MCF 10A (cell line): Measurements from ENCODE around the gene IRX2. TPM values are rescaled to one million over a fixed set of nuclear protein-coding genes. Genes with fewer than 3 reads are reported as not detected.
A peak's percentile ranks its signal among the peaks of the same experiment; 100 is the strongest.

Experiments
- BruUV-seq: library from RNA; stranded (reverse); fragments of 400-500 nt; replicated peaks from 2 replicates; lab custom pipeline; 2021; lab: Mats Ljungman, UMichigan
- CTCF ChIA-PET: fragments of 300-600 bp; sonication (Branson Sonifier 250); formaldehyde crosslinking; extraction: SDS; loops from one replicate; lab custom pipeline; 2021; ENCODE audit warnings: antibody characterized with exemption, inconsistent platforms; lab: Yijun Ruan, JAX
- POLR2A ChIA-PET: fragments of 300-600, 350-650 bp; sonication (Branson Sonifier 250); formaldehyde crosslinking; extraction: SDS; loops from one replicate; lab custom pipeline; 2020; ENCODE audit warnings: antibody characterized with exemption, inconsistent platforms; lab: Yijun Ruan, JAX
- DNase-seq: peaks from one replicate; pipeline ENCODE4 v3.0.0-alpha.2; 2018; ENCODE audit not compliant: unreplicated experiment
- H3K27ac Mint-ChIP-seq: one replicate; pipeline ENCODE4 v1.8.0; 2022; ENCODE audit warnings: mild to moderate bottlenecking, low read depth, mixed read lengths; ENCODE audit not compliant: unreplicated experiment
- H3K27me3 Mint-ChIP-seq: one replicate; pipeline ENCODE4 v1.8.0; 2022; ENCODE audit warnings: mixed read lengths; ENCODE audit not compliant: insufficient read depth, unreplicated experiment
- H3K36me3 Mint-ChIP-seq: one replicate; pipeline ENCODE4 v1.8.0; 2022; ENCODE audit warnings: mild to moderate bottlenecking, moderate library complexity, mixed read lengths; ENCODE audit not compliant: insufficient read depth, unreplicated experiment
- H3K4me1 Mint-ChIP-seq: one replicate; pipeline ENCODE4 v1.8.0; 2022; ENCODE audit warnings: mixed read lengths; ENCODE audit not compliant: insufficient read depth, unreplicated experiment
- H3K4me3 Mint-ChIP-seq: one replicate; pipeline ENCODE4 v1.8.0; 2022; ENCODE audit warnings: mild to moderate bottlenecking, moderate library complexity, mixed read lengths; ENCODE audit not compliant: unreplicated experiment
- H3K9me3 Mint-ChIP-seq: one replicate; pipeline ENCODE4 v1.8.0; 2022; ENCODE audit warnings: mixed read lengths; ENCODE audit not compliant: unreplicated experiment
- intact Hi-C: fragments of 100-400 bp; cut with micrococcal nuclease; formaldehyde crosslinking; loops from 2 replicates; pipeline ENCODE4 v1.14.1; 2022
- total RNA-seq: library from RNA; stranded (reverse); gene quantifications from 2 replicates; pipeline ENCODE4 v1.2.3, GENCODE V29; 2022
- TF ChIP-seq, protein P1 (sequence below): fragments of 200-600 bp; IDR thresholded peaks from one replicate; pipeline ENCODE4 v1.8.0; 2022; ENCODE audit warnings: antibody characterized with exemption, mild to moderate bottlenecking; ENCODE audit not compliant: unreplicated experiment

IRX2 gene
- total RNA-seq, 1 experiment from 2014 or later = 43.4 TPM

DNA sequence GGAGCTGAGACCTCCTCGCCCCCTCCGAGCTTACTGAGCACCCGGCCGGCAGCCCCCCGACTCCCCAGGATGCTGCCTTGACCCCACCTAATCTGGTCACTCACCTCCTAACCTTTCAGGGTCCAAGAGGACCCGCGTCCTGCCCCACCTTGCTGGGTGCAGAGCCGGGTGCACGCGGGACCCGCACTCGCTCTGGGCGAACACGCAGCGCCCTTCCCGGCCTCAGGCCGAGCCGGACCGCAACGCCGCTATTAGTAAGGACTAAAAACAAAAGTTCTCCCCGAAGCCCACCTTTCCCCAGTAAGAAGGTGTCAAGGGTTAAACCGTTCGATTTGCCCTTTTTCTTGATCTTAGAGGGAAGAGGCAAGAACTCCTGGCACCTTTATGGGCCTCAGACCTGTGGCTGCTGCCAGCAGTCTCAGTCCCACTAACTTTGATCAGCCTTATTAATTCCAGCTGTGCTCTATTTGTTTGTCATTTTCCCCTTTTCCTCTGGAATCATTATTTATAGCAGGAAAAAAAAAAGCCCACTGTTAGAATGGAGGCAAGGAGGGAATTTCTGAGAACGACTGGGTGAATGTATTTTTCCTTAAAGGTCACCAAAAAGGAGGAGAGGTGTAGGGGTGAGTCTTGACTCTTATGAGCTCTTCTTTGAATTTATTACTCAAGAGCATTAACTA, 10.5 kb downstream of the IRX2 start:
- Mint-ChIP-seq H3K27ac (no peak overlapping the region), H3K4me3 (no peak overlapping the region), H3K9me3 (no peaks in the 10 kb centered on the region), H3K27me3 (no peaks in the 10 kb centered on the region), H3K36me3 (peaks cover 70% of the 10 kb centered on the region), H3K4me1 (peaks cover 26% of the 10 kb centered on the region)
- TF ChIP-seq, protein P1, sequence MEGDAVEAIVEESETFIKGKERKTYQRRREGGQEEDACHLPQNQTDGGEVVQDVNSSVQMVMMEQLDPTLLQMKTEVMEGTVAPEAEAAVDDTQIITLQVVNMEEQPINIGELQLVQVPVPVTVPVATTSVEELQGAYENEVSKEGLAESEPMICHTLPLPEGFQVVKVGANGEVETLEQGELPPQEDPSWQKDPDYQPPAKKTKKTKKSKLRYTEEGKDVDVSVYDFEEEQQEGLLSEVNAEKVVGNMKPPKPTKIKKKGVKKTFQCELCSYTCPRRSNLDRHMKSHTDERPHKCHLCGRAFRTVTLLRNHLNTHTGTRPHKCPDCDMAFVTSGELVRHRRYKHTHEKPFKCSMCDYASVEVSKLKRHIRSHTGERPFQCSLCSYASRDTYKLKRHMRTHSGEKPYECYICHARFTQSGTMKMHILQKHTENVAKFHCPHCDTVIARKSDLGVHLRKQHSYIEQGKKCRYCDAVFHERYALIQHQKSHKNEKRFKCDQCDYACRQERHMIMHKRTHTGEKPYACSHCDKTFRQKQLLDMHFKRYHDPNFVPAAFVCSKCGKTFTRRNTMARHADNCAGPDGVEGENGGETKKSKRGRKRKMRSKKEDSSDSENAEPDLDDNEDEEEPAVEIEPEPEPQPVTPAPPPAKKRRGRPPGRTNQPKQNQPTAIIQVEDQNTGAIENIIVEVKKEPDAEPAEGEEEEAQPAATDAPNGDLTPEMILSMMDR = no peak
- ChIA-PET POLR2A (interaction anchor here (0.6 to 1.6 kb wide), 5 partner anchors 9 to 160 kb away, joined by 3 to 9 read pairs (median 4); no protein-coding TSS in a partner anchor), CTCF (interaction anchor here (0.6 to 1.6 kb wide), 2 partner anchors 87 to 162 kb away, joined by 3 to 4 read pairs; no protein-coding TSS in a partner anchor)
- intact Hi-C loops = loop anchor here (10.0 kb wide), 1 partner anchor 666 kb away; no protein-coding TSS in a partner anchor
- peak; percentile 22 for DNase-seq
- BruUV-seq = no TSS peak

DNA sequence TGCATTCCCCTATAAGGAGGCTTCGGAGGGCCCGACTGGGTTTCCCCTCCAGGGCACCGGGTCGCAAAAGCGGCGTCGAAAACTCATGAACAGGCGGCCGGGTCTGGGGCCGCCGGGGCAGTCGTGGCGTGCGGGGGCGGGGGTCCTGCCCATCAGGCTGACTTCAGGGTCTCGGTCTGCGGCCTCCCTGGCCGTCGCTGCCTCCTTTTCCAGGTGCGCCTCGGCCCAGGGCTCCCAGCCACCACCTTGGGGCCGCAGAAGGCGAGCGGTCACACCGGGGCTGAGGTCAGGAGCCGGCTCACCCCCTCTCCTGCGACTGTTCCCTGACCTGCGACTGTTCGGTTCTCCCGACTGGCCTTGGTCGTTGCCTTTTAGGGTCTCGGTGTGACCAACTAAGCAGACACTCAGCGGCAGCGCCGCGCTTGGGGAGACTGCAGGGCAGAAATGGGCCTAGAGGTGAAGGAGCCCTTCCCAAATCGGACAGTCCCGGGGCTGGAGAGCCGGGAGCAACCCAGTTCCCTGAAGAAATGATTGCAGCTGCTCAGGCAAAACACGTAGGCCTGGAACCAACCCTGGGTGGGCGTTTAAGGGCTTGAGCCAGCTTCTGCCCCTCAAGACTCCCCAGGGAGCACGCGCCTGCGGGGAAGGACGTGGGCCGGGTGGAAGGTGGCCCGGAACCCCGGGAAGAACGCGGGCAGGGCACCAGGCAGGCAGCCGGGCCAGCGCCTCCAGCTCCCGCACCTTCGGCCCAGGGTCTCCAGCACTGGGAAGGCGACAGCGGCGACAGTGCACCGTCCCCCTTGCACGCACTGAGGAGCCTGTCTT, 11.2 kb downstream of the IRX2 start:
- no peak overlapping the region for H3K27ac Mint-ChIP-seq
- H3K27me3 Mint-ChIP-seq = no peaks in the 10 kb centered on the region
- CTCF ChIA-PET = interaction anchor here (1.6 kb wide), 1 partner anchor 161 kb away, joined by 4 read pairs; no protein-coding TSS in a partner anchor
- BruUV-seq = no TSS peak
- peak; percentile 28 for DNase-seq
- H3K4me3 Mint-ChIP-seq = no peak overlapping the region
- H3K9me3 Mint-ChIP-seq = no peaks in the 10 kb centered on the region
- peaks cover 62% of the 10 kb centered on the region for H3K36me3 Mint-ChIP-seq
- intact Hi-C loops = loop anchor here (10.0 kb wide), 1 partner anchor 665 kb away; no protein-coding TSS in a partner anchor
- POLR2A ChIA-PET = interaction anchor here (0.6 kb wide), 1 partner anchor 159 kb away, joined by 3 read pairs; no protein-coding TSS in a partner anchor
- TF ChIP-seq, protein P1 = no peak
- H3K4me1 Mint-ChIP-seq = peaks cover 26% of the 10 kb centered on the region

DNA sequence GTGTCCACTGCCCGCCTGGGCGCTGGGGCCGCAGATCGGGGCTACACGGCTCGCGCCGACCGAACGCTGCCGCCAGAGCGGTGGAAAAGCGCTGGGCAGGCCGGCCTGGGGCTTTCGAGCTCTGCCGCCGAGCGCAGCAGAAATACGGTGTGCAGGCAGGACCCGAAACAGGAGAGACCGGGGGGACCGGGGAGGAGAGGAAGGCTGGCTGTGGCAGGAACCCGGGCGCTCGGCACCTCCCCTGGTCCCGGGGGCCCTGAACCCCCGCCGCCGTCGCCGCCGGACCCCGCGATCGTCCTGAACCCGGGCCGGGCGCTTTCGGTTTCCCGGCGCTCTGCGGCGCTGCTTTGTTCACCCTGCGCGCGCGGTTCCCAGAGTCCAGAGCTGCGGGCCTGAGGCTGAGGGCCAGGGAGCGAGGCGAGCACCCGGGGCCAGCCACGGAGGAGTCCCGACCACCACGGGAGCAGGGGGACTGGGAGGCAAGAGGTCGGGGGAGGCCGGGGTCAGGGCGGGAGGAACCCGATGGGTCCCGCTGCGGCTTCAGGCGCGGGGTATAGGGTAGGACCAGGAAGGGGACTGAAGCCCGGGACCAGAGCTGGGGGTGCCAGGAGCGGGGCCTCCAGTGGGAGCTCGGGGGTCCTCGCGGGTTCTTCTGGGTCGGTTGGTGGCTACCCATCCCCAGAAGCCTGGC, 12.0 kb downstream of the IRX2 start:
- no TSS peak for BruUV-seq
- Mint-ChIP-seq H3K4me3 (peak overlapping the region; percentile 45), H3K27ac (no peak overlapping the region), H3K9me3 (no peaks in the 10 kb centered on the region), H3K27me3 (no peaks in the 10 kb centered on the region), H3K36me3 (peaks cover 57% of the 10 kb centered on the region), H3K4me1 (peaks cover 19% of the 10 kb centered on the region)
- CTCF ChIA-PET = no interaction called here
- intact Hi-C loops = loop anchor here (10.0 kb wide), 1 partner anchor 665 kb away; no protein-coding TSS in a partner anchor
- DNase-seq = peak; percentile 27
- POLR2A ChIA-PET = no interaction called here
- TF ChIP-seq, protein P1 = no peak
